GM21381 (cell line): Measurements from ENCODE around the gene OLA1.
A peak's percentile ranks its signal among the peaks of the same experiment; 100 is the strongest.

ENCODE experiments used
- ATAC-seq: cut with Tn5 transposase; IDR thresholded peaks from one replicate; pipeline ENCODE4 v1.9.1; 2021; ENCODE audit warnings: mild to moderate bottlenecking, moderate library complexity; ENCODE audit not compliant: unreplicated experiment

Gene OLA1

DNA sequence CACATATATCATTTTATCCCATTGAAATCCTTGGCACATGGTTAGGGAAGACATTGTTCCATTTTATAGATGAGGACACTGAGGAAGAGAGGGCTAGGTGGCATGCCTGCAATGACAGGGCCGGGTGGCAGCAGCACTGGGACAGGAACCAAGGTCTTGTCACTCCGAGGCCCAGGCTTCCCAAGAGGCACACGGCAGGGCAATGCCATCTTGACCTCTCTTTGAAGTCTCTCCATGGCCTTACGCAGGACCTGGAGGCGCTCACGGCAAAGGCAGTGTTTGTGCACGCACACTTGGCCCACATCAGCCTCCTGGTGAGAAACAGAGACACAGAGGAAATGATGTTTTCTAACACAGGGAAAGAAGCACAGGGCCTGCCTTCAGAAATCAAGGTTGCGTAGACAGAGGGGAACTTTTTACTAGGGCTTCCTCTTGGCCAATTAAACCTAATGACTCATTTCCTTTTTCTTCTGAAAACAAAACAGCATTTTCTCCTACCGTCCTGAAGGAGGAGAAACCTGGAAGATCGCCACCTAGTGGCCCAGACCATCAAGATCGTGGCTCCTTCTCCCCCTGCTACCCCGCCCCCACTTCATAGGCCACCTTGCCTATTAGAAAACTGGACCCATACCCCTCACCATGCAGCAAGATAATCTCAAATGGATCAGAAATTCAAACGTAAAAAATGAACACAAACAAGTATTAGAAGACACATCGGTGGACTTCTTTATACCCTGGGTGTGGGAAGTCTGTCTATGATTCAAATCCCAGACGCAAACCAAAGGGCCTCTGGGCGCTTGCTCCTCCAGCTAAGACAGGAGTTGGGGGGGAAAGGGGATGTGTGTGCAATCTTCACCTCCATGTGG lies 208.5 kb downstream of the OLA1 start:
- peak; percentile 84 for ATAC-seq

DNA sequence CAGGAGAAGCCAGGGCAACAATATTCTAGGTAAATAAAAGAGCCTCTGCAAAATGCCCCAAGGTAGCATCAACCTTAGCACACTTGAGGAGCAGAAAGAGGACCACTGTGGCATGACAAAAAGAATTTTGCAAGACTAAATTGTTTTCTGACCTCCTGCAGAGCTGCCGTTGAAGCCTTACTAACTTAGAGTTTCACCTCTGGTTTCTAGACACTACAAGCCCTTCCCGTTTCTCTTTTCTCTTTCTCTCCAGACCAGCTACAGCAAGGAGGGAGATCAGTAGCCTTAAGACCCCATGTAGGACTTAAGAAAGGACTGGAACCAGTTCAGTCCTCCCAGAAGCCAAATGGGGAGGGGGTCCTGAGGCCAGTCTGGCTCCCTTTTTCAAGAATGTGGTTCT lies 209.9 kb downstream of the OLA1 start:
- ATAC-seq = no peak

DNA sequence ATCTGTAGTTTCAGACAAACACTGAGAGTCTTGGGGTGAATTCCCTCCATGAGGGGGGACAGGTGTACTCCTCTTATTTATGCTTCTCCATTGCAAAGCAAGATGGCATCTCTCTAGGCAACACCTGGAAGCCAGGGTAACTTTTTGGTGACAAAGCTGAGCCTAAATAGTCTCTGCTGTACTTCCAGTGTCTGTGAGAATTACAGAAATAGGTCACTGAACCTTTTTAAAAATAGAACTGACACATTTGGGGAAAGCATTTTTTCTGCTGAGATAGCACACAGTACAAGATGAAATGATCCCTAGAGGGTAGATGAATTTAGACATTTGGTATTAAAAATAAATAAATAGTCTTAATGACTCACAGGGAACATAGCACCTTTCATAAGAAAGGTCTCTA lies 211.5 kb downstream of the OLA1 start:
- no peak for ATAC-seq

DNA sequence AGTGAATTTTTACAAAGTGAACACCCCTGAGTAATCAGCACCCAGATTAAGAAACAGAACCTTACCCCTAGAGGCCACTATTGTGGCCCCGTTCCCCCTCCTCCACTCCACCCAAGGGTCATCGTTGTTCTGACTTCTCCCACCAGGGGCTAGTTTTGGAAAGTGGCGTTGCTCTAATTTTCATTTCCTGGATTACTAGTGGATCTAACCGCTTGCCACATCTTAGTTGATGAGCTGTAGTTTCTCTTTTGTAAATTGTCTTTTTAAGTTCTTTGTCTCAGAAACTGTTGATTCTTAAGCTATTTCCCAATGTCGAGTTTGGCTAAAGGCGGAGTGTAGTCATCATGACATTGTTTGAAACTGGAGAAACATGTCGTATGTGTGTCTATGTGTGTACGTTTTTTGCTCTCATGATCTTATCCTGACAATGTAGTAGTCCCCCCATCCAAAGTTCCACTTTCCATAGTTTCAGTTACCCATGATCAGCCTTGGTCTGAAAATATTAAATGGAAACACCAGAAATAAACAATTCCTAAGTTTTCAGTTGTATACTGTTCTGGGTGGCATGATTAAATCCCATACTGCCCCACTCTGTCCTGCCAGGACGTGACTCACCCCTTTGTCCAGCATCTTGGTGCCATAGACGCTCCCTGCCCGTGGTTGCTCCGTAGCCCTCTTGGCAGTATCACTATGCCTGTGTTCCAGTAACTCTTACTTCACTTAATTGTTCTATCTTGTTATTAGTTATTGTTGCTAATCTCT lies 212.2 kb downstream of the OLA1 start:
- no peak for ATAC-seq

DNA sequence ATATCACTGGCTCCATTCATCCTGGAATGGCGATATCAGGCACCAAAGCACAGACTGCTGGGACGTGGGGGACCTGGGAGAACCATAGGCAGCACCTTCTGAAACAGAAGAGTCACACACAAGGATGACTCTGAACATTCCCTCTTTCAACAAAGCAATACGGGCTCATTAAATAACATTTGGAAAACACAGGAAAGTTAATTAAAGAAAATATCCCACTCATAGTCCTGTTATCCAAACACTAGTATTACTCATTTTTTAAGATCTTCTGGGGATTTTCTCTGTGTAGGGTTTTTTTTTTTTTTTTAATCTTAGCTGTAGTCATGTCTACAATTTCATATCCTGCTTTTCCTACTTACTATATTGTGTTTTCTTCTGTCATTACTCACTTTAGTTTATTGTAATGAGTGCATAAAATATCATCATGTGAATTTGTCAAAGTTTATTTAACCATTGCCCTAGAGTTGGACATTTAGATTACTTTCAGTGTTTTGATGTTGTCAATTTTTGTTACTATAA lies 213.2 kb downstream of the OLA1 start:
- ATAC-seq = no peak

DNA sequence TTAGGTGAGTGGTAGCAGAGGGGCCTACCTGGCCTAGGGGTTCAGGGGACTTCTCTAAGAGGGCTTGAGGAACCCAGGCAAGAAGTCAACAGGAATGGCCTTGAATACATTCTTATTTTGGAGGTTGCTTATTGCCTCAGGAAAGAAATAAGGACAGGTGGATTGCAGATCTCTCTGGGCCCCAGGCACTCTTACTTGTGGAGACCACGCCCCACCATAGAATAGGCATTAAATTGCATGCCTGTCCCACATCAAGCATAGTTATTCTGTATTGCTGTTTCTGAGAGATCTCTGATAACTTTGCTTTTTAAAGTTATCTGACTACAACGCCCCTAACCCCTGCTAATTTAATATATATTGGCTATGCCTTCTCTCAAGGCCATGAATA lies 215.2 kb downstream of the OLA1 start:
- ATAC-seq = no peak

DNA sequence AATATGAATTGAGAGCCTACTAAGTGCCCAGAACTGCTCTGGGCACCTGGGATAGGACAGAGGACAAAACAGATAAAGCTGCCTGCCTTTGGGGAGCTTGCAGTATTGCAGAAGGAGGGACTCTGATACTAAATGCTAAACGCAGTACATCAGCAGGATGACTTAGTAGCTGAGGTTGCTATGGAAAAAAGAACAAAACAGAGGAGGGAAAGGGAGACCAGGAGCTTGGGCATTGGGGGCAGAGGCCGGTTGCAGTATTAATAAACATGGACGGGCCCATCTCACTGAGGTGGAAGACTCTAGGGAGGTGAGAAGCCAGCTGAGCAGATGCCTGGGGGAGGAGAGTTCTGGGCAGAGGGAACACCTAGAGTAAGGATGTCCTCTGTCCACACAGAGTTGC lies 217.1 kb downstream of the OLA1 start:
- ATAC-seq = no peak

DNA sequence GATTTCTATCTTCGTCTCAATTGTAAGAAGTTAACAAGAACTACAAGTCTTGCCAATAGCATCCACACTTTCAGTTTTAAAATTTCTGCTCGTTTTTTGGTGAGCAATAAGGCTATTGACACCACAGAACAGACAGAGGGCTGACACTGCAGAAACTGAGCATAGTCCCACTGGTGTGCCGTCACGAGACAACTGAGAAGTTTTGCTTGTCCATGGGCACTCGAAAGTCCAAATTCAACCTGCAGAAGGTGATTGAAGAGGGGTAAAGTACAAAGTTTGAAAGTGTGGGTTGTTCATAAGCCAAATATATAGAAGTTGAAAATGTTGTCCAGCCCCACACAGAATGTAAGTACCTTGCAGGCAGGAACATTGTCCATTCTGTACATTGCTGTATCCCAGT lies 219.4 kb downstream of the OLA1 start:
- ATAC-seq = no peak

DNA sequence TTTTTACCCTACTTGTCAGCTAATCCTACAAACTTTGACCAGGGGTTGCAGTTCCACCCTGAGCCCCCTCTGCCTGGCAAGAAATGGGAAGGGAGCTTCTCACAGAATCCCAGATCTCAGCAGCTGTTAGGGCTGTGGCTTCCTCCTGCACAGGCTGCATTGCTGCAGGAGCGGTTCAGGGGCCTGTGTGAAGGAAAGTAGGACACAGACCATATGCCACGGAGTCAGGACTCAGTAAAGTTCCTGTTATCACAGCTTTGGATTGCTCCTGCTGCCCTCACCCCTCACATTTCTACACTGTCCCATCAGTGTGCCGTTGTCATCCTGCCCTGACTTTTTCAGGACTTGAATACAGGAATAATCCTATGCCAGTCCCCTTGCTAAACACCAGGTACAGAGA lies 220.4 kb downstream of the OLA1 start:
- ATAC-seq = no peak

DNA sequence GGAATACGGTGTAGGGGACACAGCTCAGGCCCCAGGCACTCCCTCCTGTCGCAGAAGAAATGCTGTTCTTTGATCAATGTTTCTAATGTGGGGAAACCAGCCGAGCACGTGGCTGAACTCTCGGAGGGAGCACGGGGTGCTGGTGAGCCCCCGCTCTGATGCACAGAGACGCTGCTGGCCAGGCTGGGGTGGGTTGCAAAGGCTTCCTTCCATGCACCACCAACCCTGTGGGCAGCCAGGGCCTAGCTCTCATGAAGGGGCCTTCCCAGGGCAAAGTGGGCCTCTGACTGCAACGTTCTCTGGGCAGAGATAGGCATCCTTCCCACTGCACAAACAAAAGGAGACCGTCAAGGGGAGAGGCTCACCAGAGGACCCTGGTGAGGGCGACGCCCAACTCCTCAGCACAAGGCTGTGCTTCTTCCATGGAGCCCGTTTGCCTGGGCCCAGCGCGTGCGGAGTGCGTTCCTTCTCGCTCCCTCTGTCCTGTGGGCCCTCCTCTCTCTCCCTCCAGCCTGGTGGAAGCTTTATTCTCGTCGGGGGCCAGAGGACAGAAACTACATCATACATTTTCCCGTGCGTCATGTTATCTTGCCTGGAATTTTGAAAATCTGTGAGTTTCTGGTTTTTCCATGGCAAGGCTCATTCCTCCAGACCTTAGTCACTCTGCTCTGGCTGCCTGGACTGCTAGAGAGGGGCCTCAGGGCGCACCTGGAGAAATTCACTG lies 222.0 kb downstream of the OLA1 start:
- ATAC-seq = no peak

DNA sequence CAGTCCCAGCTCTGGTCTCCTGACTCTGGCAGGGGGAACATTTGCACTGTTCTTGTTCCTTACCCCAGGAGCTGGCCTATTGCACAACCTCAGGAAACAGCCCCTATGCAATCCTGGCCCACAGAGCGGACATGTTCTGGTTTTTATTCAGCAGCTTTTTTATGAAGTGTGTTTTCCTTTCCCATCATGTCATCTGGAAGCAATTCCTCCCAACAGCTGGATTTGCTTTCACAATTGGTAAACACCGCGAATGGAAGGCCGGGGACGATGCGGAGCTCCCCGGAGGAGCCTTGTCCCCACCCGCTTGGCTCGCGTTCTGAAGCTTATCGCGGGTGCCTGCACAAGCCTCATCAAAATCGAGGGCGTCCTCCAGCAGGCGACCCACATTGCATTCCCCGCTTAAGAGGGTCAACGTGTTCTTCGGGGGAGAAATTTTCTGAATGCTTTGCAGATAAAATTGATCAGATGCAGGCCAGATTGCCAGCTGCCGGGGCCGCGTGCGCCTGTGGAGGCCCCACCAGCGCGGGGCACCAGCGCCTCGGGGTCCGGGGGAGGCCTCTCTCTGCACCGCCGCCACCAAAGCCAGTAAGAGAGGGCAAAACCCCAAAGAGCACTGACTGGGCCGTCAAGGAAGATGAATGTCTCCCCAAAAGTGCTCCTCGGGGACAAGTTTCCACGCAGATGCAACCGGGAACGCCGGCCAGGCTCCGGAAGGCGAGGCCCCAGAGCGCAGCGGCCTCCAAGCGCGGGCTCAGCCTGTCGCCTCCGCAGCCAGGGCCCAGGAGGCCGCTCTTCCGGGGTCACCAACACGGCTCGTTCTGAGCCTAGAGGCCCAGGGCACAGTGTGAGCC lies 222.8 kb downstream of the OLA1 start:
- no peak for ATAC-seq

DNA sequence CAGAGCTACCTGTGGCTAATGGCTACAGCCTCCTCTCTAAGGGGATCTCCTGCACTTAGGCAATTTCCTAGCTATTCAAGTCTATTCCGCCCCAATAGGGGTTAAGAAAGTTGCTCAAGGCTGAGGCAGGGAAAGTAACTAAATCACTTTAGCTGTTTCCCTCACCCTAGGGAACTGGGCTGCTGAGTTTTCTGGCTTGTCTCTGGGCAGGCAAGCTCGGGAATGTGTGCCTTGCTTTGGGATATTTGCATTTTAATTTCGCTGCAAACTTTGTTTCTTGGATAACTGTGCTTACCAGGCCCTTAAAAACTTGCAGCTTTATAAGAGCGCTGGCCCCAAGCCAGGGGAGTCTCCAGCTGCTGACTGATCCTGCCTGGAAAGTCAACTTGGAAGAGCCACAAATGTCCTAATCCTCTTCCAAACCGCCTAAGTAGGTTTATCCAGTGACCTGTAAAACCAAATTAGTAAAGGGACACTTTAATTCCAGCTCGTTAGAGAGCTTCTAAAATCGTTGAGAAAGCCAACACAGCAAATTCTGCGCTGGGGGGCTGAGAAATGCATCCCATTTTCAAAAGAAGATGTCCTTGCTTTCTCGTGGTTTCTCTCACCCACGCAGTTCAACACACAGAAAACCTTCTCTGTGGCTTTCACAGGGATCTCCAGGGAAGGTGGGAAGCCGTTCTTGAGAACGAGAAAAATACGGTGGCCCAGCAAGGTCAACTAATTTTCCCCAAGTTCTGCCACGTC lies 223.6 kb downstream of the OLA1 start:
- no peak for ATAC-seq

DNA sequence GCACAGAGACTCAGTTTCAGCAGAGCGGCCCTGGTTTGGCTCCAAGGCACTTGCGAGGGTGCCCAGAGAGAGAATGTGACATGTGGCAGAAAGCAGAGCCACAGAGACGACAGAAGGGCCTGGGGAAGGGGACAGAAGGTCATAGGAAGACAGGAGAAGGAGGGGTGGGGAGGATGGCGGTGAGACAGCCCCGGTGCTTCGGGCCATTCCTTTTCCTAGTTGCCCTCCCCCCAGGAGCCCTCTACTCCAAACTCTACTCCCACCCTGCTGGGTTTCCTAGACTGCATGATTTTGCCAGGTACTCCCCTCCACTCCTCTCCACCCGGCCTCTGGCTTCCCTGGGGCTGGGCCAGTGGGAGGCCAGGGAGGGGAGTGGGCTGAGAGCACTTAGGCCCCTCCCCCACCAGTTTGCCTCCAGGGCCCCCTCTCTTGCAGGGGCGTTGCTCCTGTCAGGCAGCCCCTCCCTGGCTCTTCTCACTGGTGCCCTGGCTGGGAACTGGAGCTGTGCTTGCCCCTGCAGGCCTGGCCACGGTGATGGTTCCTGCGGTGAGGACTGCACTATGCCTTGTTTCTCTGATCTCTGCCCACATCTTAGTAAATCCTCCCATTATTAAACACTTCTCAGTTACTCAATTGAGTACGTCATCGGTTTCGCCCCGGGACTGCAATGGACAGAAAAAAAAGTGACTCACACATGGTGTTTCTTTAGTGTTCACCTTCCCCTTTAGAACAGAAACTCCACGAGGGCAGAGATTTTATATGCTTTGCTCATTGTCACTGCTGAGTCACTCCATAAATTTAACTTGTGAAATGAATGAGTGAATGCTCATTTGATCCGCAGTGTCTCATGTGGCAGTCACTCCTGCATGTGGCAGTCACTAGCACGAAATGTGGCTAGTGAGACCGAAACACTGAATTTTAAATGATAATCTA lies 224.5 kb downstream of the OLA1 start:
- no peak for ATAC-seq
